K562 (cell line): ENCODE data around the gene SLC38A2. TPM values are rescaled to one million over a fixed set of nuclear protein-coding genes. Genes with fewer than 3 reads are reported as not detected.

ENCODE experiments used
- ATAC-seq: fragments of 200-7000 bp; cut with Tn5 transposase; 3 replicates; pipeline ENCODE4 v1.9.1; 2020; ENCODE audit warnings: moderate library complexity
- BruUV-seq: library from RNA; stranded (reverse); fragments of 400-500 nt; replicated peaks from 2 replicates; lab custom pipeline; 2021; lab: Mats Ljungman, UMichigan
- CTCF ChIA-PET: fragments of 300-600 bp; formaldehyde crosslinking; extraction: SDS; loops from one replicate; lab custom pipeline; 2021; ENCODE audit warnings: low intra/inter-chr PET ratio; lab: Yijun Ruan, JAX
- POLR2A ChIA-PET: fragments of 300-600, 350-650 bp; sonication (Branson Sonifier 250); formaldehyde crosslinking; extraction: SDS; loops from one replicate; lab custom pipeline; 2021; ENCODE audit warnings: antibody characterized with exemption, inconsistent platforms; lab: Yijun Ruan, JAX
- DNase-seq, 4 experiments: peaks; one replicate each; pipeline versions ENCODE4 v3.0.0 to v3.0.0-alpha.2; 2011 to 2018; ENCODE audit warnings: low spot score in 3 of 4, mixed read lengths in 3 of 4; ENCODE audit errors: extremely low read depth in 1 of 4
- FAIRE-seq: peaks from 2 replicates; lab custom pipeline; 2011; peaks lifted over from hg19 to GRCh38; lab: Jason Lieb, UNC
- H2AFZ ChIP-seq: 2 replicates; pipeline ENCODE4 v1.6.0; 2011; ENCODE audit warnings: low read depth, low read length, control low read depth, inconsistent platforms
- H3K27ac ChIP-seq: fragments of 200-600 bp; 3 replicates; pipeline ENCODE4 v1.8.0; 2011; ENCODE audit warnings: low read depth, mild to moderate bottlenecking, control low read depth, inconsistent platforms, low read length, moderate library complexity, mixed read lengths; ENCODE audit errors: extremely low read depth
- H3K27me3 ChIP-seq, 2 experiments: fragments of 300-600 bp in 1 of 2; 2 replicates in 1 of 2; 3 replicates in 1 of 2; pipeline versions ENCODE4 v1.6.0 to v1.8.0; 2011; ENCODE audit warnings: inconsistent platforms in 2 of 2, low read length in 2 of 2, mild to moderate bottlenecking in 1 of 2, mixed read lengths in 1 of 2, moderate library complexity in 1 of 2; ENCODE audit not compliant: control insufficient read depth in 2 of 2, insufficient read depth in 2 of 2
- H3K36me3 ChIP-seq: fragments of 300-600 bp; 3 replicates; pipeline ENCODE4 v1.8.0; 2011; ENCODE audit warnings: mild to moderate bottlenecking, low read length, inconsistent platforms; ENCODE audit not compliant: control insufficient read depth, insufficient read depth
- H3K4me1 ChIP-seq, 2 experiments: fragments of 200-600 bp in 1 of 2; replicated peaks in 1 of 2; 2 replicates in 1 of 2; 3 replicates in 1 of 2; pipeline versions ENCODE4 v1.5.1 to v1.8.0; 2011; ENCODE audit warnings: inconsistent platforms in 2 of 2, low read length in 2 of 2, mild to moderate bottlenecking in 1 of 2, mixed read lengths in 1 of 2, moderate library complexity in 1 of 2; ENCODE audit not compliant: control insufficient read depth in 2 of 2, insufficient read depth in 2 of 2
- H3K4me2 ChIP-seq: 2 replicates; pipeline ENCODE4 v1.6.1; 2011; ENCODE audit warnings: low read length, control low read depth, inconsistent platforms, mixed read lengths; ENCODE audit not compliant: insufficient read depth
- H3K4me3 ChIP-seq: fragments of 200-600 bp; sonication (generic), shearing (Covaris generic); 2 replicates; pipeline ENCODE4 v1.5.1; 2016; ENCODE audit warnings: control low read depth, inconsistent platforms
- H3K79me2 ChIP-seq: fragments of 200-600 bp; 3 replicates; pipeline ENCODE4 v1.8.0; 2011; ENCODE audit warnings: low read length, inconsistent platforms; ENCODE audit not compliant: control insufficient read depth, insufficient read depth
- H3K9ac ChIP-seq, 2 experiments: 2 replicates each; pipeline versions ENCODE4 v1.6.0 to v1.6.1; 2011; ENCODE audit warnings: low read depth in 2 of 2, low read length in 2 of 2, control low read depth in 1 of 2, inconsistent platforms in 1 of 2, mild to moderate bottlenecking in 1 of 2, mixed read lengths in 1 of 2; ENCODE audit not compliant: insufficient read depth in 1 of 2
- H3K9me1 ChIP-seq: one replicate; pipeline ENCODE4 v1.6.0; 2011; ENCODE audit warnings: inconsistent platforms, mild to moderate bottlenecking, low read length, moderate library complexity; ENCODE audit not compliant: control insufficient read depth, insufficient read depth
- H3K9me3 ChIP-seq: replicated peaks from 2 replicates; pipeline ENCODE4 v1.5.1; 2011; ENCODE audit warnings: low read depth, low read length, inconsistent platforms; ENCODE audit not compliant: control insufficient read depth, insufficient read depth
- H4K20me1 ChIP-seq: replicated peaks from 2 replicates; pipeline ENCODE4 v1.6.1; 2011; ENCODE audit warnings: low read length, inconsistent platforms, mixed read lengths; ENCODE audit not compliant: control insufficient read depth, insufficient read depth
- CEBPG ChIP-seq, 3 experiments: fragments of 200-800 bp in 1 of 3; sonication (Bioruptor generic) in 1 of 3; sonication (generic) in 1 of 3; formaldehyde crosslinking in 1 of 3; IDR thresholded peaks in 2 of 3; conservative IDR thresholded peaks in 1 of 3; 2 replicates each; pipeline versions ENCODE4 v1.6.1 to v1.8.0; 2016 to 2022; ENCODE audit warnings: missing compliant biosample characterization in 2 of 3, missing genetic modification characterization in 2 of 3, mild to moderate bottlenecking in 1 of 3, missing genetic modification reagents in 1 of 3
- CHD2 ChIP-seq: IDR thresholded peaks from 2 replicates; pipeline ENCODE4 v1.6.1; 2011; ENCODE audit warnings: low read depth, low read length
- HDAC8 ChIP-seq: fragments of 450-650 bp; IDR thresholded peaks from 2 replicates; pipeline ENCODE4 v1.6.1; 2016; ENCODE audit warnings: mild to moderate bottlenecking, missing genetic modification characterization, moderate library complexity, missing compliant biosample characterization
- NEUROD1 ChIP-seq: fragments of 150-350 bp; IDR thresholded peaks from 2 replicates; pipeline ENCODE4 v1.6.1; 2014; ENCODE audit warnings: borderline replicate concordance, low read length, low read depth; ENCODE audit not compliant: partially characterized antibody
- POLR2B ChIP-seq: fragments of 450-650 bp; IDR thresholded peaks from 2 replicates; pipeline ENCODE4 v1.6.1; 2018; ENCODE audit warnings: low read depth; ENCODE audit not compliant: partially characterized antibody
- PPARD ChIP-seq: fragments of 250-450 bp; sonication (Bioruptor Pico); IDR thresholded peaks from 2 replicates; pipeline ENCODE4 v1.8.0; 2022; ENCODE audit warnings: inconsistent platforms, mild to moderate bottlenecking, moderate library complexity
- RBFOX2 ChIP-seq: fragments of 200-400 bp; formaldehyde crosslinking; IDR thresholded peaks from 2 replicates; pipeline ENCODE4 v1.6.1; 2017; ENCODE audit warnings: low read depth, mild to moderate bottlenecking, low read length, moderate library complexity
- RBM39 ChIP-seq: fragments of 200-400 bp; formaldehyde crosslinking; optimal IDR thresholded peaks from 2 replicates; pipeline ENCODE3; 2018; ENCODE audit warnings: low read depth, low read length
- RNF2 ChIP-seq: sonication (generic); IDR thresholded peaks from 2 replicates; pipeline ENCODE4 v1.6.1; 2016
- SMAD1 ChIP-seq: fragments of 150-350 bp; IDR thresholded peaks from 2 replicates; pipeline ENCODE4 v1.6.1; 2014; ENCODE audit warnings: low read length, low read depth; ENCODE audit not compliant: partially characterized antibody
- SUPT5H ChIP-seq: fragments of 450-650 bp; IDR thresholded peaks from 2 replicates; pipeline ENCODE4 v1.6.1; 2016
- XRCC5 ChIP-seq: fragments of 200-400 bp; formaldehyde crosslinking; IDR thresholded peaks from 2 replicates; pipeline ENCODE4 v1.6.1; 2017; ENCODE audit warnings: low read depth, mild to moderate bottlenecking, low read length
- WGBS: fragments of 100-300 bp; shearing (Covaris generic); methylation state at CpG from one replicate; pipeline ENCODE4 v1.1.6; 2016; ENCODE audit warnings: low coverage, mixed read lengths; ENCODE audit not compliant: insufficient coverage; ENCODE audit errors: missing lambda C conversion rate; 5-methylcytosine and 5-hydroxymethylcytosine counted together
- in situ Hi-C: fragments of 300-500 bp; cut with MboI; formaldehyde crosslinking; loops from 4 replicates; pipeline ENCODE4 v1.15.0; 2018; ENCODE audit warnings: inconsistent platforms, mixed read lengths
- intact Hi-C: fragments of 100-400 bp; cut with micrococcal nuclease; formaldehyde crosslinking; loops from 2 replicates; pipeline ENCODE4 v1.14.2; 2022
- polyA plus RNA-seq, 8 experiments: library from polyadenylated mRNA; depleted of rRNA in 4 of 8; stranded (reverse) in 5 of 8; unstranded in 3 of 8; fragments of >200 nt; fragmentation: Nextera tagmentation in 2 of 8; fragmentation: Illumina TruSeq in 1 of 8; extraction: Ambion mirVana in 2 of 8; extraction: Trizol in 1 of 8; gene quantifications; 2 replicates each; pipeline versions ENCODE4 v1.2.1 to v1.2.3, GENCODE V29; 2011 to 2014; ENCODE audit warnings: inconsistent platforms in 1 of 8, missing spikeins in 1 of 8
- total RNA-seq, 7 experiments: library from RNA; depleted of rRNA in 6 of 7; stranded (reverse); fragments of >200 nt in 6 of 7; fragmentation: Illumina TruSeq in 2 of 7; extraction: Trizol in 2 of 7; gene quantifications; 2 replicates each; pipeline versions ENCODE4 v1.2.1 to v1.2.3, GENCODE V29; 2011 to 2021; ENCODE audit warnings: low replicate concordance in 1 of 7

SLC38A2 gene
- total and polyA plus RNA-seq, 9 of the 15 experiments (the other 6 are each of a cell fraction or from before 2014, with no cell fraction given) = 98.7 to 292 (median 143) TPM

DNA sequence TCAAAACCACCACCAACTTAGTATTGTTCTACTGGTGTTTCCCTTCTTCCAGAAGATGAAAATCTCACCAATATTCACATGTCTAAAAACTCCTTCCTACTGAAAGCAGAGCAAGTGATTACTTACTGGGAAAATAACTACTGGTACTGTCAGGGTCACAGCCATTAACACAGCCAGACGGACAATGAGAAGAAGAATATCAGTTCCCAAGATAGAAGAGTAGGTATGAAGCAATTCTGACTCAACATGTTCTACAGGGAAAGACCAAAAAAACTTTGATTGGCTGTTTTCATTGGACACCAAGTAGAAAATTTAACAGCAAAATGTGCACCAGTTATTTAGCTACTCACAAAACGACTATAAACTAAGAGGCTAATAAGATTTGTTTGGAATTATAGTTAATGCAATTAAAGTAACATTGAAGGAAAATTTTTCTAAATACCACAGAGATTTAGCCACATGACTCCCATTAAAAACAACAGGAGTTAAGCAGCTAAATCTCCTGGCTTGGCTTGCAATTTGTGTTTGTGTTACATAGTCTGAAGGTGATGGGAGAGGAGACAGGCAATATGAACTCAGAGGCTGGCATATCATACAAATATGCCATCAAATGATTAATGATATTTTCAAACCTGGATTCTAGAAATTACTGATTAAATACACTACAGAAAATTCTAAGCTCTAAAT lies 9.5 kb downstream of the SLC38A2 start:
- peaks cover 22% of the 10 kb centered on the region for H4K20me1 ChIP-seq
- FAIRE-seq = no peak
- peaks cover 0 to 21% of the 10 kb centered on the region in 2 experiments; a peak in 4 of 5 replicates for H3K4me1 ChIP-seq

More for the DNA sequence above, 9.5 kb downstream of the SLC38A2 start:
- BruUV-seq = no TSS peak
- peaks cover 25% of the 10 kb centered on the region for H3K79me2 ChIP-seq
- no peaks in the 10 kb centered on the region for H3K9me3 ChIP-seq
- no peak for TF ChIP-seq CEBPG (CRISPR knock-in tag; IDR thresholded peaks at IDR 0.05)
- TF ChIP-seq CEBPG (tag; conservative IDR thresholded peaks at IDR 0.05 in 1 of 2, IDR thresholded peaks at IDR 0.05 in 1 of 2) = 0 out of 4 replicates have a peak, but pooled peaks of 1 of the 2 experiments have one; percentile 21
- TF ChIP-seq RBM39 = no peak
- TF ChIP-seq RNF2 = no peak
- TF ChIP-seq CHD2 = no peak
- TF ChIP-seq POLR2B = peak; percentile 42
- TF ChIP-seq HDAC8 (tag) = no peak
- TF ChIP-seq SMAD1 = no peak
- no peak for TF ChIP-seq XRCC5
- TF ChIP-seq RBFOX2 = peak; percentile 24; the same call in 1 of the 2 replicates
- no peak for TF ChIP-seq PPARD
- peak; percentile 35; the same call in 1 of the 2 replicates for TF ChIP-seq SUPT5H
- TF ChIP-seq NEUROD1 = no peak
- ChIA-PET CTCF (no interaction called here), POLR2A (interaction anchor here (1.3 to 1.7 kb wide), 3 partner anchors 8 to 11 kb away, joined by 3 to 7 read pairs (median 4); no protein-coding TSS in a partner anchor)
- H3K4me3 ChIP-seq = no peak overlapping the region
- intact Hi-C loops = no loop called here
- peaks cover 8% of the 10 kb centered on the region for H3K9me1 ChIP-seq
- DNase-seq = no peak
- H3K27me3 ChIP-seq = no peaks in the 10 kb centered on the region
- no peak for ATAC-seq
- no peak overlapping the region for H2AFZ ChIP-seq
- H3K4me2 ChIP-seq = no peak overlapping the region
- no peak overlapping the region for H3K9ac ChIP-seq
- no peak overlapping the region for H3K27ac ChIP-seq
- H3K36me3 ChIP-seq = peaks cover 94% of the 10 kb centered on the region
- in situ Hi-C loops = no loop called here
- WGBS = 46% methylated on average over 2 of the region's 2 CpGs
